NOMO-1 (cell line): Measurements from ENCODE around the gene KANTR.

ENCODE experiments used
- DNase-seq, 2 experiments: peaks; one replicate each; lab custom pipeline; 2025; ENCODE audit not compliant: unreplicated experiment in 2 of 2; lab: John Stamatoyannopoulos, UW

KANTR gene

DNA sequence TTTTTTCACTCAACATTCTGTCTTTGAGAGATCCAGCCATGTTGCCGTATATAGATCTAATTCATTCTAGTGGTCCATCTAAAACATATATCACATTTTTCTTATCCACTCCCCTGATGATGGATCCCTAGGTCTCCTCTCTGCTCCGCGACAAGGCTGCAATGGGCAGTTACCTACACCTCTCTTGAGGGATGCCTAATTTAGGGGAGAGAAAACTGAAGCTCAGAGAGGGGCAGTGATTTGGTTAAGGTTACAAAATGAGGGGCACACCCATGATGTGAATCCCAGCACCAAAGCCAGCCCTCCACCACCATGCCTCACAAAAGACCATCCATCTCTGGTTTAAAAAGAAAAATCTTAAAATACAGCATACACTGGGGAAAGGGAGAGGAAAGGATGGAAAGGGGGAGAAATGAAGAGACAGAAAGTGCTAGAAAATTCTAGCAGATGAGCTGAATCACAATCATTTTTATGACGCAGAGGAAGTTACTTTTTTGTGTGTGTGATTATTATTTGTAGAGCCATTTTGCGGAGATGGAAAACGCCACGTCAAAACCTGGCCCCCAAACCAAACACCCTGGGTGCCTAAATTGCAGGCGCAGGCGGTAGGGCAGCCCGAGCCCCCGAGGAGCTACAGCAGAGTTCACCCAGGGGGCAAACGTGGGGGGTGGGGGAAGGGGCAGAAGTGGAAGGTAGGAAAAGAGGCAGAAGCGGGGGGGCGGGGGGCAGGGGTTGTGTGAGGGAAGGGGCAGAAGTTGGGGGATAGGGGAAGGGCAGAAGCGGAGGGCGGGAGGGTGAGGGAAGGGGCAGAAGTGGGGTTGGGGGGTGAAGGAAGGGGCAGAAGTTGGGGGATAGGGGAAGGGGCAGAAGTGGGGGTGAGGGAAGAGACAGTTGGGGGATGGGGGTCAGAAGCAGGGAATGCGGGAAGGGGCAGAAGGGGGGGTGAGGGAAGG is 13.0 kb upstream of the KANTR start:
- no peak for DNase-seq

DNA sequence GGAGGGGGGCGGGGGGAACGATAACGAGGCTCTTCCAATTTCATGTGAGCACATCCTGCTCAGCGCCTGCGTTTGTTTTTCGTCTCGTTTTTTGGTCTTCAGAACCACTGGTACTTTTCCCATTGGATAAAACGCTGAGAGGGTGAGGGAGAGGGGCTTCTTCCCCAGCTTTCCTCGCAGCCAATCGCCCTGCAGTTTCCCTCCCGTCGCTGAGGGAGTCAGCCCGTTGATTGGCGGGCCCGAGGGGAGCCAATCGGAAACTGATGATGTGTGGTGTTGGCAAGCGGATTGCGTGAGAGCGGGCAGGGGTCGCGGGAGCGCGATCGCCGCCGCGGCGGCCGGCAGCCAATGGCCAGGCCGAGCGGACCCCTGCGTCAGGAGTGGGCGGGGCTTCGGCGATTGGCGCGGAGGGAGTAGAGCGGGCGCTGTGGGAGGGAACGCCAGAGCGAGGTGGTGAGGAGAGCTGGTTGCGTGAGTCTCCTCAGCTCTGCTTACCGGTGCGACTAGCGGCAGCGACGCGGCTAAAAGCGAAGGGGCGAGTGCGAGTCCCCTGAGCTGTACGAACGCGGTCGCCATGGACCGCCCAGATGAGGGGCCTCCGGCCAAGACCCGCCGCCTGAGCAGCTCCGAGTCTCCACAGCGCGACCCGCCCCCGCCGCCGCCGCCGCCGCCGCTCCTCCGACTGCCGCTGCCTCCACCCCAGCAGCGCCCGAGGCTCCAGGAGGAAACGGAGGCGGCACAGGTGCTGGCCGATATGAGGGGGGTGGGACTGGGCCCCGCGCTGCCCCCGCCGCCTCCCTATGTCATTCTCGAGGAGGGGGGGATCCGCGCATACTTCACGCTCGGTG is 11.8 kb upstream of the KANTR start, which contains the start of gene TSPYL2:
TSPYL2 (plus strand) TSS at position 443 of the 848 bp plus-strand sequence; CDS start at position 575, 132 bp downstream.
- DNase-seq = peak; percentile 81 to 90

DNA sequence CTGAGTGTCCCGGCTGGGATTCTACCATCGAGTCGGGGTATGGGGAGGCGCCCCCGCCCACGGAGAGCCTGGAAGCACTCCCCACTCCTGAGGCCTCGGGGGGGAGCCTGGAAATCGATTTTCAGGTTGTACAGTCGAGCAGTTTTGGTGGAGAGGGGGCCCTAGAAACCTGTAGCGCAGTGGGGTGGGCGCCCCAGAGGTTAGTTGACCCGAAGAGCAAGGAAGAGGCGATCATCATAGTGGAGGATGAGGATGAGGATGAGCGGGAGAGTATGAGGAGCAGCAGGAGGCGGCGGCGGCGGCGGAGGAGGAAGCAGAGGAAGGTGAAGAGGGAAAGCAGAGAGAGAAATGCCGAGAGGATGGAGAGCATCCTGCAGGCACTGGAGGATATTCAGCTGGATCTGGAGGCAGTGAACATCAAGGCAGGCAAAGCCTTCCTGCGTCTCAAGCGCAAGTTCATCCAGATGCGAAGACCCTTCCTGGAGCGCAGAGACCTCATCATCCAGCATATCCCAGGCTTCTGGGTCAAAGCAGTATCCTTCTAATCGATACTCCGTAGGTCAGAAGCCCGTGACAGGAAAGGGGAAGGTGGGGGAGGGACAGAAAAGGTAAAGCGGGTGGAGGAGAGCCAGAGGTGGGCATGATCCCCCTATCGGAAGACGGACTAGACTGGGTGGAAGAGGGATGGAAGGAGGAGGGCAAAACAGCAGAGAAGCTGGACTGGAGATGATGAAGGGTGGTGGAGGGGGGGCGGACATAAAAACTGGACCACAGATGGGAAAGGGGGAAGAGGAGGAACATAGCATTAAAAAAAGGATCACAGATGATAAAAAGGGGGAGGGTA is 10.9 kb upstream of the KANTR start:
- DNase-seq = no peak

DNA sequence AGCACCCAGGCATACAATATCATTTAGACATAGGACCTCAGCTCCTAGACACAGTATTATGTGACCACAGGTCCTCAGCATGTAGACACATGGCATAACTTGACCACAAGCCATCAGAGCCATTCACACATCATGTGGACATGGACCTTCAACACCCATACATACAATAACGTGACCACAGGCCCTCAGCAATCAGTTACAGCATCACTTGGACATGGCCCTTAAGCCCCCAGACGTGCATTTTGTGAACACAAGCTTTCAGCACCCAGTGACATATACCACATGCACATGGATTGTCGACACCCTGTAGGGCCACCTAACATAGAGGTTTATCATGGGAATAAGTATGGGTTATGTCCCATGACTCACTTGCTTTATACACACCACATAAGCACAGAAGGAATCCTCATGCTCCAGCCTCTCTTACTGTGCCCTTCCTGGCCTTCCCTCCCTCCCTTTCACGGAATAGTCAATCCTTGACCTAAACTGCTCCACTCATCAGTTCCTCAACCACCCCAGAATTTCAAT is 9.8 kb upstream of the KANTR start:
- no peak for DNase-seq

DNA sequence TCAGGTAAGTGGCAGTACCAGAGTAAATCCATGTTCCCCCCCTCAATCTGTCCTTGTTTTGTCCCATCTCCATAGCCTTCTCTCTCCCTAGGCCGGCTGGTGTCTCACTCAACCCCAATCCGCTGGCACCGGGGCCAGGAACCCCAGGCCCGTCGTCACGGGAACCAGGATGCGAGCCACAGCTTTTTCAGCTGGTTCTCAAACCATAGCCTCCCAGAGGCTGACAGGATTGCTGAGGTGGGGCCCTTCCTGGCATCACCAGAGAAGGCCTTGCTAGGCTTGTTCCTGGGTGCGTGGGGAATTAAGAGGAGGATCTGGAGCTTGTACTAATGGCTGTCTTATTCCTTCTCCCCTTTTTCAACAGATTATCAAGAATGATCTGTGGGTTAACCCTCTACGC is 9.1 kb upstream of the KANTR start:
- DNase-seq = no peak

DNA sequence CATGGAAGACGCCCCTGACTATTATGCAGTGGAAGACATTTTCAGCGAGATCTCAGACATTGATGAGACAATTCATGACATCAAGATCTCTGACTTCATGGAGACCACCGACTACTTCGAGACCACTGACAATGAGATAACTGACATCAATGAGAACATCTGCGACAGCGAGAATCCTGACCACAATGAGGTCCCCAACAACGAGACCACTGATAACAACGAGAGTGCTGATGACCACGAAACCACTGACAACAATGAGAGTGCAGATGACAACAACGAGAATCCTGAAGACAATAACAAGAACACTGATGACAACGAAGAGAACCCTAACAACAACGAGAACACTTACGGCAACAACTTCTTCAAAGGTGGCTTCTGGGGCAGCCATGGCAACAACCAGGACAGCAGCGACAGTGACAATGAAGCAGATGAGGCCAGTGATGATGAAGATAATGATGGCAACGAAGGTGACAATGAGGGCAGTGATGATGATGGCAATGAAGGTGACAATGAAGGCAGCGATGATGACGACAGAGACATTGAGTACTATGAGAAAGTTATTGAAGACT is 8.2 kb upstream of the KANTR start:
- no peak for DNase-seq

DNA sequence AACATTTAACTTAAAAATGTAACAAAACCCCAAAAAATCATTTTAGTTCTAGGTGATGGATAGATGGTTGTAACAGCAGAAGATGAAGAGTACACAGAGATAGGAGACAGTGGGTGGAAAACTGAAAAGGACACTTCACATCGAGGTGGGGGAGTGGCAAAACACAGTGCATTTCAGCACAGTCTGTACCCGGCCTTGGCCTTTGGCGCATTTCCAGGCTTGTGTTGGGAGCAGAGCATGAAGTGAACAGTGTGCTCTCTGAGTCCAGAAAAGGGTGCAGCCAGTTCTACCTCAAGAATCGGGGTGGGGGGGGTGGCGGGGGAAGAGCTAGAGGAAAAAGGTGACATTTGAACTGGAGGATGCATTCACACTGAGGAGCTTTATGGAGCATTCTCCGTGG is 7.5 kb upstream of the KANTR start:
- no peak for DNase-seq

DNA sequence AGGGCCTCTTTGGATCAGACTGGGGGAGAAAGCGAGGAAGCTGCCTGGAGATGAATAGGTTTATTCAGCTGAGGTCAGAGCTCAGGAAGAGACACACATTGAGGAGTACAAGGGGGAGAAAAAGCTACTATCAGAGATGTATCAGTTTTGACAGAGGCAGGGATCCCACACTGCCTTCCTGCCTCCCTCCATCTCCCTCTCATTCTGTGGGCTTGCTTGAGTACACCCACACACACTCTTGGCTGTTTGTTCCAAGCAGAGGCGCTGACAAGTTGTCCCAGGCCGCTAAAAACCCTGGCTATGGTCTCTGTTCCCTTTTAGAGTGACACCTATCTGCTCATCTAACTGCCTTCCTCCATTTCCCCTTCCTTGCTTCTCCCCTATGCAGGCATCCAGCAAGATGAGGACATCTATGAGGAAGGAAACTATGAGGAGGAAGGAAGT is 6.5 kb upstream of the KANTR start:
- no peak for DNase-seq

DNA sequence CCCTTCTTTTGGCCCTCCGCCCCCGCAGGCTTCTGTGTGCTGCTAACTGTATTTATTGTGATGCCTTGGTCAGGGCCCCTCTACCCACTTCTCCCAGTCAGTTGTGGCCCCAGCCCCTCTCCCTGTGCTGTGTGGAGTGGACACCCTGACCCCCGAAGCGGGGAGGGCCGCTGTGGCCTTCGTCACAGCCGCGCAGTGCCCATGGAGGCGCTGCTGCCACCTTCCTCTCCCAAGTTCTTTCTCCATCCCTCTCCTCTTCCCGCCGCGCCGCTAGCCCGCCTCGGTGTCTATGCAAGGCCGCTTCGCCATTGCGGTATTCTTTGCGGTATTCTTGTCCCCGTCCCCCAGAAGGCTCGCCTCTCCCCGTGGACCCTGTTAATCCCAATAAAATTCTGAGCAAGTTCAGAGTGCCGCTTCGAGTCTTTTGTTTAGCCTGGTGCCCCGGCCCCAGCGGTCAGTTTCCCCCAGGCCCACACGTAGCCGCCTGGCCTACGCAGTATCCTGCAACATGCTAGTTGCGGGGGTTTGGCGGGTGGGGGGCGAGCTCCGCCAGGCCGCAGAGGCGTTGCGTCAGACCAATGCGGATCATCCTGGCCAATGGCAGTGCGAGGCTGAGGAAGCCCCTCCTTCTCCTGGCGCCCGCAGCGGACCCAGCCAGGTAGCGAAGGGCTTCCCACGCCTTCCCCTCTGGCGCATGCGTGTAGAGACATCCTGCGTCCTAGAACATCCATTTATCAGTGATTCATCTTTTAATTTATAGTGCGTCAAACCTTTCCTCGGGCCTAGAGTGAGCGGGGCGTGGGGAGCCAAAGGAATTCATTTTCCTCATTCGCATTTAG is 5.6 kb upstream of the KANTR start:
- no peak for DNase-seq

DNA sequence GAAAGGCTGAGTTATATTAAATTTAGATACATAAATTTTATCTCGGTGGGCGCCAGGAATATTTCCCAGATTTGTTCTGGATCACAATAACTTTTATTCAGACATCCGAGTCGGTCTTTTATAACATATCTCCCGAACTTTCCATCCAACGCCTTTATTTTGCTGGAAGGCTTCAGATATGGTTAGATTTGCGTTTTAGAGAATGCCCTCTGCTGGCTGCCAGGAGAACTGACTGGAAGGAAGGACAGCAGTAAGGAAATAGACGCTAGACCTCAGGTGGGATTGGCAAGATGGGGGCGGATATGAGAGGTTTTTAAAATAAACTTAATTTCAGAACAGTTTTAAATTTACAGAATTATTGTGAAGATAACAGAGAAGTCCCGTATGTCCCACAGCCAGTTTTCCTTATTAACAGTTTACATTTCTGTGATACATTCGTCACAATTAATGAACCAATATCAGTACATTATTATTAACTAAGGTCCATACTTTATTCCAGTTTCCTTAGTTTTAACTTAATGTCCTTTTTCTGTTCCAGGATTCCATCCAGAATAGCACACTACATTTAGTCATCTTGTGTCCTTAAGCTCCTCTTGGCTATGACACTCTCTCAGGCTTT is 4.6 kb upstream of the KANTR start:
- DNase-seq = peak; percentile 36 to 39

DNA sequence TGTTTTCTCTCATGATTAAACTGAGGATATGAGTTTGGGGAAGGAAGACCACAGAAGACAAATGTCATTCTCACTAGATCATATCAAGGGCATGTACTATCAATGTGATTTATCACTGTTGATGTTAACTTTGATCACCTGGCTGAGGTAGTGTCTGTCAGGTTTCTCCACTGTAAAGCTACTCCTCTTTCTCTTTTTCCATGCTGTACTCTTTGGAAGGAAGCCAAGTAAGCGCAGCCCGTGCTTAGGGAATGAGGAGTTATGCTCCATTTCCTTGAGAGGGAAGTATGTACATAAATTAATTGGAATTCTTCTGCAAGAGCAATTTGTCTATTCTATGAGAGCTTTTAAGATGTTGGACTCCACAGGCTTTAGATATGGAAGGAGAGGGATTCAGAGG is 4.0 kb upstream of the KANTR start:
- DNase-seq = no peak

DNA sequence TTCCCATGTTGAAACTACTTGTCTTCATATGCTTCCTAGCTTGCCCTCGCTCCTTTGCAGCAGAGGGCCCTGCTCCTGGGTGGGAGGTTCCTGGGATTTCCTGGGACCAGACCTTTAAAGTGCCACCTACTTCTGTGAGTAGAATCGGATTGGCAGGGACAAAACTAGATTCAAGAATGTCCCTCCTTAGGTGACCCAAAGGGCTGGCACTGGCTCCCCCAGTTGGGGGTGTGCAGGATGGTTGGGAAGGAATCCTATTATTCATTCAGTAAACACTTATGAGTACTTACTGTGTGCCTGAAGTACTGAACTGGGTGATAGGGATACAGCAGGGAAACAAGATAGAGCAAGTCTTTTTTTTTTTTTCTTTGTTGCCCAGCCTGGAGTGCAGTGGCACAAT is 2.6 kb upstream of the KANTR start:
- no peak for DNase-seq

DNA sequence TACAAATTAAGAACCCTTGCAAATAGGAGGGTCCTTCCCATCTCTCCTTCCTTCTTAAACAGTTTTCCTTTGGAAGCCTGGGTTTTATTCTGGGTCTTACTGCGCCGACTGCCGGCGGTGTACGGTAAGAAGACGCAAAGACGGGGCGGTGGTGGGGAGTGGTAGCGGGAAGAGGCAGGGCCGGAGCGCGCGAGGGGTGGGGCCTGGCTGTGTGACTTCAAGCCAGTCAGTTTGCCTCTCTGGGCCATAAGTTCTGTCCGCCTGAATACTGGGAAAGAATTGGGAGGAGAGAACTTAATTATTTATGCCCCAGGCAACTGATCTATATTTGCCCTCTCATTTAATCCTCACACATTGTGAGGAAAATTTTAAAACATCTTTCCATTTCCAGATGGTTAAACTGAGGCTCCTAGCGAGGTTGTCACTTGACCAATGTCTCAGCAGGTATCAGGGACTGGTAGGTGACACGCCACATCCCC is 726 bp upstream of the KANTR start:
- DNase-seq = peak; percentile 49 to 76

DNA sequence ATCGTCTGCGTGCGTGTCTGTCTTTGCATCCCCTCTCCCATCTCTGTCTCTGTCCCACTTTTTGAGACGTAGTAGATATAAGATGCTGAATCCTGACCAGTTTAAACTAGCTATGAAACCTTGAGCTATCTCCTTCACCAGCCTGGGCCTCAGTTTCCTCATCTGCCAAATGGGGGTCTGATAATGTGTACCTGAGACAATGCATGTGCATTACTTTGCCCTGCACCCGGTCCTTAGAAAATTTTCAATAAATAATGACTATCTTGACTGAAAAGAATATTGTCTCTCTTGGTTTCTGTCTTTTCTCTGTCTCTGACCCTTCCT is 602 bp downstream of the KANTR start:
- no peak for DNase-seq

DNA sequence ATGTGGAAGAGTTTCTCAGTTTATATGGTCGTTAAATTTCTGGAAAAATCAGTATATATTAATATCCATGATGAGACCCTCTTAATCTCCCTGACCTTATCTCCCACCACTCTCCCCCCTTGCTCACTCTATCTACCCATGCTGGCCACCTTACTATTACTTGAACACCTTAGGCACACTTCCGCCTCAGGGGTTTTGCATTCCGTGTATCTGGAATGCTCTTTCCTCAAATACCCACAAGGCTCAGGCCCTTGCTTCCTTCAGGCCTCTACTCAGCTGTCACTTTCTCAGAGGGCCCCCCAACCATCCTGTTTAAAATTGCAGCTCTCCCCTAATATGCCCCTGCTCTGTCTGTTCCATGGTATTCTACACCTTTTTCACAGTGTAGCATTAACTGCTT is 1.9 kb downstream of the KANTR start:
- DNase-seq = no peak

DNA sequence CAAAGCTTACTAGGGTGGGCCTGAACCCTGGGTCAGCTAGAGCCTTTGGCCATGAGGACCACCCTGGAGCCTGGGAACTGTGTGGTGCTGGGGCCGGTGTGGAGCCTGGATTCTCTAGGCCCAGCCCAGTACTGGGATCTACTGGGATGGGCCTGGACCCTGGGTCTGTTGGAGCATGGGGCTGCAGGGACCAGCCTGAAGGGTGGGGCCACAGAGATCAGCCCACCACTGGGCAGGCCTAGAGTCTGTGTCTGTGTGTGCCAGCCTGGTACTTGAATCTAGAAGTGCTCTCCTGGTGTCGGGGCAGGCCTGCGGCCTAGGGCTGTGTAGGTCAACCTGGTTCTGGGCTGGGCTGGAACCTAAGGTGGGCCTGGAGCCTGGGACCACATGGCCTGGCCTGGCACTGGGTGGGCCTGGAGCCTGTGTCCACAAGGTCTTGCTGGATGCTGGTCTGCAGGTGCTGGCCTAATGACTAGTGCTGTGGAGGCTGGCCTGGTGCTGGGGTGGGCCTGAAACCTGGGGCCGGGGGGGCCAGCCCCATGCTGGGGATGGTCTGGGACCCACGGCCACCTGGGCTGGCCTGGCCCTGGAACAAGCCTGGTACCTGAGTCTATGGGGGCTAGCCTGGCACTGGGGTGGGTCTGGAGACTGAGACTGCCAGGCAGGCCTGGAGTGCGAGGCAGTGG is 21.1 kb downstream of the KANTR start:
- no peak for DNase-seq

DNA sequence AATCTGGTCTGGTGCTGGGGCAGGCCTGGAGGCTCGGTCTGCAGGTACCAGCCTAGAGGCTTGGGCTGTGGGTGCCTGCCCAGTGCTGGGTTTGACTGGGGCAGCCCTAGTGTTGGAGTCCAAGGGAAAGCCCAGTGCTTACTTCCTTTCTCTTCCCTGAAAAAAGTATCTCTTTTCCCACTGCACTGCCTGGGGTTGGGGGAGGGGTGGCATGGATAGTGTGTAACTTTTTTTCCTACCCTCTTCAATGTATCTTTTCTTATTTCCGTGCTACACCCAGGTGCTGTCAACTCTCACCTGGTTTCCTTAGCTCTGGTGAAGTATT is 21.6 kb downstream of the KANTR start:
- DNase-seq = no peak

DNA sequence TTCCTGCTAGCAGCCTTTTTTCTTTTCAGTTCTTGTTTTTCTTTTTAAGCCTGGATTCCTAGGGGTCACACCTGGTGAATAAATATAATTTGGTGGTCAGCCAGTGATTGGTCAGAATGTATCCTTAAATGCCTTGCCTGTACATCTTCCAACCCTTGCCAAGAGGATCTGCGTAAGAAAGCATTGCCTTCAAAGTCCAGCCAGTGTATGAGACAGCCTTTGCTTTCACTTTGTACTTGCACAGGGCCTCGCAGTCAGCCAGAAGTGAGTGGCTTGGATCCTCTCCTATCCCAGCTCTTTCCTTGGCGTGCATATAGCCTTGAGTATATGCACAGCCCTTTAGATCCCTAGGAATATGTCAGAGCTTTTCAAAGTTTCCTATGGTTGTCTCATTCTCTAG is 22.2 kb downstream of the KANTR start:
- DNase-seq = no peak
